OCI-LY1 (cell line): ENCODE measurements around the gene PDE8A.

Source experiments
- H2AFZ ChIP-seq: fragments of 200-600 bp; sonication (generic), shearing (Covaris generic); 2 replicates; pipeline ENCODE4 v1.6.0; 2014; ENCODE audit warnings: antibody characterized with exemption, mild to moderate bottlenecking, low read length
- H3F3A ChIP-seq: fragments of 200-600 bp; sonication (generic), shearing (Covaris generic); 2 replicates; pipeline ENCODE4 v1.6.0; 2014; ENCODE audit warnings: mild to moderate bottlenecking, antibody characterized with exemption, low read length, moderate library complexity; ENCODE audit not compliant: insufficient read depth
- H3K27ac ChIP-seq: fragments of 200-600 bp; sonication (generic); 2 replicates; pipeline ENCODE4 v1.5.1; 2014; ENCODE audit warnings: low read length, mixed run types, mild to moderate bottlenecking, low read depth; ENCODE audit not compliant: poor library complexity, severe bottlenecking
- H3K27me3 ChIP-seq: fragments of 200-600 bp; sonication (generic); 2 replicates; pipeline ENCODE4 v1.6.0; 2014; ENCODE audit warnings: antibody characterized with exemption, mild to moderate bottlenecking, low read length, moderate library complexity; ENCODE audit not compliant: insufficient read depth
- H3K36me3 ChIP-seq: fragments of 200-600 bp; sonication (generic); 2 replicates; pipeline ENCODE4 v1.6.1; 2014; ENCODE audit warnings: mild to moderate bottlenecking, antibody characterized with exemption, low read length, moderate library complexity, mixed read lengths; ENCODE audit not compliant: insufficient read depth
- H3K4me1 ChIP-seq: fragments of 200-600 bp; sonication (generic); 2 replicates; pipeline ENCODE4 v1.5.1; 2014; ENCODE audit warnings: mild to moderate bottlenecking, low read length, moderate library complexity; ENCODE audit not compliant: insufficient read depth, severe bottlenecking
- H3K4me2 ChIP-seq: fragments of 200-600 bp; sonication (generic), shearing (Covaris generic); 2 replicates; pipeline ENCODE4 v1.6.1; 2014; ENCODE audit warnings: low read length
- H3K4me3 ChIP-seq: fragments of 200-600 bp; sonication (generic); 2 replicates; pipeline ENCODE4 v1.5.1; 2014; ENCODE audit warnings: low read length, low read depth, mild to moderate bottlenecking, mixed read lengths; ENCODE audit not compliant: poor library complexity, severe bottlenecking
- H3K79me2 ChIP-seq: fragments of 200-600 bp; shearing (Covaris generic); 2 replicates; pipeline ENCODE4 v1.6.1; 2016; ENCODE audit warnings: mixed run types, low read length, mixed read lengths; ENCODE audit not compliant: insufficient read depth
- H3K9ac ChIP-seq: fragments of 200-600 bp; sonication (generic), shearing (Covaris generic); 2 replicates; pipeline ENCODE4 v1.6.1; 2014; ENCODE audit warnings: mild to moderate bottlenecking, low read length, mixed read lengths
- H3K9me2 ChIP-seq: fragments of 200-600 bp; sonication (generic), shearing (Covaris generic); 2 replicates; pipeline ENCODE4 v1.6.1; 2014; ENCODE audit warnings: low read depth, mild to moderate bottlenecking, low read length, mixed read lengths
- H3K9me3 ChIP-seq: fragments of 200-600 bp; shearing (Covaris generic); 2 replicates; pipeline ENCODE4 v1.6.1; 2014; ENCODE audit warnings: low read length, mixed read lengths
- H4K20me1 ChIP-seq: fragments of 200-600 bp; sonication (generic), shearing (Covaris generic); 2 replicates; pipeline ENCODE4 v1.6.0; 2016; ENCODE audit warnings: mild to moderate bottlenecking, low read length; ENCODE audit not compliant: insufficient read depth
- CTCF ChIP-seq: fragments of 200-600 bp; sonication (generic), shearing (Covaris generic); IDR thresholded peaks from 2 replicates; pipeline ENCODE4 v1.5.1; 2017; ENCODE audit warnings: mild to moderate bottlenecking, antibody characterized with exemption, low read length, moderate library complexity, mixed read lengths
- EZH2 ChIP-seq: fragments of 200-600 bp; sonication (generic), shearing (Covaris generic); IDR thresholded peaks from 2 replicates; pipeline ENCODE4 v1.8.0; 2017; ENCODE audit warnings: borderline replicate concordance, mixed run types, mild to moderate bottlenecking, antibody characterized with exemption, low read length, moderate library complexity, mixed read lengths

PDE8A gene

GRCh38 chr15:85024003-85024402, 42.3 kb downstream of the PDE8A start:
- Histone ChIP-seq H3K27ac (no peak overlapping the region), H3K79me2 (no peaks in the 10 kb centered on the region)

GRCh38 chr15:85024509-85025336, 43.1 kb downstream of the PDE8A start:
- Histone ChIP-seq H3K79me2 (no peaks in the 10 kb centered on the region), H3K4me1 (no peaks in the 10 kb centered on the region), H3F3A (no peaks in the 10 kb centered on the region), H3K9ac (no peak overlapping the region), H3K36me3 (no peaks in the 10 kb centered on the region), H3K27me3 (no peaks in the 10 kb centered on the region), H3K4me2 (no peak overlapping the region), H3K9me2 (no peaks in the 10 kb centered on the region), H3K27ac (no peak overlapping the region), H3K9me3 (no peaks in the 10 kb centered on the region), H2AFZ (no peak overlapping the region), H3K4me3 (no peak overlapping the region), H4K20me1 (no peaks in the 10 kb centered on the region; the same call in 1 of the 2 replicates)
- TF ChIP-seq EZH2 (no peak), CTCF (no peak)

More at GRCh38 chr15:85024003-85024402, 42.3 kb downstream of the PDE8A start:
- Histone ChIP-seq H3K27me3 (no peaks in the 10 kb centered on the region), H3F3A (no peaks in the 10 kb centered on the region), H2AFZ (no peak overlapping the region), H3K4me2 (no peak overlapping the region), H3K36me3 (no peaks in the 10 kb centered on the region), H3K4me3 (no peak overlapping the region), H3K9me3 (no peaks in the 10 kb centered on the region), H3K9me2 (no peaks in the 10 kb centered on the region), H3K9ac (no peak overlapping the region), H3K4me1 (no peaks in the 10 kb centered on the region), H4K20me1 (no peaks in the 10 kb centered on the region; the same call in 1 of the 2 replicates)
- TF ChIP-seq CTCF (no peak), EZH2 (no peak)

- TF ChIP-seq EZH2: no peak
- no peak for TF ChIP-seq CTCF
- Histone ChIP-seq H3K9me2 (no peaks in the 10 kb centered on the region), H3K36me3 (no peaks in the 10 kb centered on the region), H3K4me3 (no peak overlapping the region), H3K27ac (no peak overlapping the region), H3F3A (no peaks in the 10 kb centered on the region), H3K9me3 (no peaks in the 10 kb centered on the region), H3K27me3 (no peaks in the 10 kb centered on the region), H3K79me2 (no peaks in the 10 kb centered on the region), H3K4me2 (no peak overlapping the region), H2AFZ (no peak overlapping the region), H4K20me1 (no peaks in the 10 kb centered on the region; the same call in 1 of the 2 replicates), H3K4me1 (no peaks in the 10 kb centered on the region), H3K9ac (no peak overlapping the region)
Observed at GRCh38 chr15:85025516-85026251, 44.0 kb downstream of the PDE8A start.
